Panc1 (cell line): ENCODE measurements around the gene ENOX2.

ENCODE experiments used
- CTCF ChIP-seq: fragments of 450-650 bp; IDR thresholded peaks from 2 replicates; pipeline ENCODE4 v1.5.1; 2017; ENCODE audit warnings: mild to moderate bottlenecking
- POLR2AphosphoS5 ChIP-seq: IDR thresholded peaks from 2 replicates; pipeline ENCODE4 v1.6.1; 2012; ENCODE audit warnings: mild to moderate bottlenecking, low read depth, low read length, moderate library complexity
- SIN3A ChIP-seq: IDR thresholded peaks from 2 replicates; pipeline ENCODE4 v1.6.1; 2012; ENCODE audit warnings: low read depth, mild to moderate bottlenecking, low read length, moderate library complexity, borderline replicate concordance; ENCODE audit not compliant: insufficient read depth
- TF ChIP-seq, protein P1 (sequence below), 2 experiments: IDR thresholded peaks; 2 replicates each; pipeline ENCODE4 v1.6.1; 2011 to 2012; ENCODE audit warnings: low read depth in 2 of 2, control low read depth in 1 of 2, low read length in 1 of 2, mild to moderate bottlenecking in 1 of 2, moderate library complexity in 1 of 2; ENCODE audit not compliant: insufficient read depth in 1 of 2

DNA sequence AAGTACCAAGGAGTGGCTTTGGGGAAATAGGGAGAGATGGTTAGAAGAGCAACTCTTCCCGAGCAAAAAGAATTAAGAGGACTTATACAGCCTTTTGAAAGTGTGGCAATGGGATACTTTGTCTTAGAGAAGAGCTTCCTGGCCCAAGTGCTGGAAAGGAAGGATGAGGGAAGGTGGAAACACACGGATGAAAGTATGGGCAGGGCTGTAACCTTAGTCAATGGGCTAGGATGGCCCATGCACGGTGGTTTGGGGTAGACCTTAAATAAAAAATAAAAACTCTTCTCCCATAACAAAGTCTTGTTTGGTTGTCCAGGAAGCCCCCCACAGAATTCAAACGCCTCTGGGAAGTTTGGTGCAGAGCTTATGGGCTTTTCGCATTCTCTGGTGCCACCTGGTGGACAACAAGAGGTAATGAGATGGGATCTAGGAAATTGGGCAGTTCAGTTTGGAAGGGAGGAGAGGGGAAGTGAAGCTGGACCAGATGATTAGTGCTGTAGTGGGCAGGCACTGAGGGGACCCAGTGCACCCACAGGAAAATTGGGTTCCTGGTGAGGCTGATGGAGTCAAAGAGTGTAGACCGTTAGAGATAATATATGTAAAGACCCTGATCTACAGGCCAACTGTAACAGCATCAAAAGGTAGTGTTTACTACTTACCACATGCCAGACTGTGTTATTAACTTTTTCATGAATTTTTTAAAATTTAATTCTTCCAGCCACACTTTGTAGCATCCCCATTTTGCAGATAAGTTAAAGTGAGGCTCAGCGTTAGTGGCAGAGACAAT lies 13.8 kb upstream of the ENOX2 start:
- TF ChIP-seq CTCF (peak; percentile 83), POLR2AphosphoS5 (no peak), SIN3A (no peak)
- TF ChIP-seq, protein P1, sequence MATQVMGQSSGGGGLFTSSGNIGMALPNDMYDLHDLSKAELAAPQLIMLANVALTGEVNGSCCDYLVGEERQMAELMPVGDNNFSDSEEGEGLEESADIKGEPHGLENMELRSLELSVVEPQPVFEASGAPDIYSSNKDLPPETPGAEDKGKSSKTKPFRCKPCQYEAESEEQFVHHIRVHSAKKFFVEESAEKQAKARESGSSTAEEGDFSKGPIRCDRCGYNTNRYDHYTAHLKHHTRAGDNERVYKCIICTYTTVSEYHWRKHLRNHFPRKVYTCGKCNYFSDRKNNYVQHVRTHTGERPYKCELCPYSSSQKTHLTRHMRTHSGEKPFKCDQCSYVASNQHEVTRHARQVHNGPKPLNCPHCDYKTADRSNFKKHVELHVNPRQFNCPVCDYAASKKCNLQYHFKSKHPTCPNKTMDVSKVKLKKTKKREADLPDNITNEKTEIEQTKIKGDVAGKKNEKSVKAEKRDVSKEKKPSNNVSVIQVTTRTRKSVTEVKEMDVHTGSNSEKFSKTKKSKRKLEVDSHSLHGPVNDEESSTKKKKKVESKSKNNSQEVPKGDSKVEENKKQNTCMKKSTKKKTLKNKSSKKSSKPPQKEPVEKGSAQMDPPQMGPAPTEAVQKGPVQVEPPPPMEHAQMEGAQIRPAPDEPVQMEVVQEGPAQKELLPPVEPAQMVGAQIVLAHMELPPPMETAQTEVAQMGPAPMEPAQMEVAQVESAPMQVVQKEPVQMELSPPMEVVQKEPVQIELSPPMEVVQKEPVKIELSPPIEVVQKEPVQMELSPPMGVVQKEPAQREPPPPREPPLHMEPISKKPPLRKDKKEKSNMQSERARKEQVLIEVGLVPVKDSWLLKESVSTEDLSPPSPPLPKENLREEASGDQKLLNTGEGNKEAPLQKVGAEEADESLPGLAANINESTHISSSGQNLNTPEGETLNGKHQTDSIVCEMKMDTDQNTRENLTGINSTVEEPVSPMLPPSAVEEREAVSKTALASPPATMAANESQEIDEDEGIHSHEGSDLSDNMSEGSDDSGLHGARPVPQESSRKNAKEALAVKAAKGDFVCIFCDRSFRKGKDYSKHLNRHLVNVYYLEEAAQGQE (IDR thresholded peaks at IDR 0.05; ENCODE audit: insufficient read depth in 1 of 2, low read depth in 2 of 2, low read length in 1 of 2): no peak
